Activated CD8-positive, alpha-beta memory T cell treated with anti-CD3 and anti-CD28 coated beads, Interleukin-2, amount 10 ng/mL, durations not matched to agents 7 days and 5 days (primary cell): Measurements from ENCODE around the gene IL22RA1. TPM values are rescaled to one million over a fixed set of nuclear protein-coding genes. Genes with fewer than 3 reads are reported as not detected.

Source experiments
- ATAC-seq: fragments of 150-1000 bp; cut with Tn5 transposase; one replicate; pipeline ENCODE4 v1.10.0; 2021; ENCODE audit warnings: moderate library complexity
- CTCF ChIA-PET: fragments of 350-600 bp; sonication (Branson Sonifier 250); formaldehyde crosslinking; loops from one replicate; lab custom pipeline; 2021; ENCODE audit warnings: antibody characterized with exemption; lab: Charles Lee
- DNase-seq: peaks from one replicate; pipeline ENCODE4 v3.0.0-alpha.2; 2020
- H3K27ac Mint-ChIP-seq: one replicate; pipeline ENCODE4 v1.8.0; 2021; ENCODE audit warnings: mild to moderate bottlenecking, mixed read lengths
- H3K27me3 Mint-ChIP-seq: one replicate; pipeline ENCODE4 v1.8.0; 2021; ENCODE audit warnings: mixed read lengths
- H3K36me3 Mint-ChIP-seq: one replicate; pipeline ENCODE4 v1.8.0; 2021; ENCODE audit warnings: mild to moderate bottlenecking, mixed read lengths
- H3K4me1 Mint-ChIP-seq: one replicate; pipeline ENCODE4 v1.8.0; 2021; ENCODE audit warnings: mixed read lengths
- H3K4me3 Mint-ChIP-seq: one replicate; pipeline ENCODE4 v1.8.0; 2021; ENCODE audit warnings: mild to moderate bottlenecking, moderate library complexity, mixed read lengths
- H3K9me3 Mint-ChIP-seq: one replicate; pipeline ENCODE4 v1.8.0; 2022; ENCODE audit warnings: low read depth, mixed read lengths
- total RNA-seq, 2 experiments: library from RNA; stranded (reverse); gene quantifications; one replicate each; pipeline ENCODE4 v1.2.3, GENCODE V29; 2021

The IL22RA1 gene
- total RNA-seq, 2 experiments from 2014 or later, result 0.15 TPM; not detected in 1

GRCh38 chr1:24077278-24077978 is 65.5 kb downstream of the IL22RA1 start:
- Mint-ChIP-seq H3K9me3 (no peaks in the 10 kb centered on the region), H3K27ac (no peak overlapping the region), H3K4me1 (no peaks in the 10 kb centered on the region)

GRCh38 chr1:24075946-24076345 is 67.0 kb downstream of the IL22RA1 start:
- H3K27me3 Mint-ChIP-seq, result peaks cover 6% of the 10 kb centered on the region
- no peak overlapping the region for H3K4me3 Mint-ChIP-seq
- H3K9me3 Mint-ChIP-seq, result no peaks in the 10 kb centered on the region
- DNase-seq (no peak), ATAC-seq (no peak)
- CTCF ChIA-PET, result no interaction called here
- H3K36me3 Mint-ChIP-seq, result no peaks in the 10 kb centered on the region
- no peak overlapping the region for H3K27ac Mint-ChIP-seq
- peaks cover 1% of the 10 kb centered on the region for H3K4me1 Mint-ChIP-seq

More at GRCh38 chr1:24077278-24077978, 65.5 kb downstream of the IL22RA1 start:
- H3K4me3 Mint-ChIP-seq, result no peak overlapping the region
- no peaks in the 10 kb centered on the region for H3K36me3 Mint-ChIP-seq
- peaks cover 3% of the 10 kb centered on the region for H3K27me3 Mint-ChIP-seq
- DNase-seq (no peak), ATAC-seq (no peak)
- CTCF ChIA-PET, result no interaction called here

DNA sequence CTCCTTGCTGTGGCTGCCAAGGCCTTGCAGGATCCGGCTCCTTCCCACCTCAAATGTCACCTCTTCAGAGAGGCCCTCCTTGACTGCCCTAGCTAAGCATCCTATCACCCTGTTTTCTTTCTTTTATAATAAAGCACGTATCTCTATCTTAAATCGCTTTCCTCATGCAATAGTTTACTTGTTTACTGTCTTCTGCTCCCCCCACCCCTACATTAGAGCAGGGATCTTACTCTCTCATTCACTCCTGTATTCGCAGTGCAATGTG is 67.4 kb downstream of the IL22RA1 start:
- no peak for ATAC-seq
- CTCF ChIA-PET, result no interaction called here
- no peak for DNase-seq
- Mint-ChIP-seq H3K4me3 (no peak overlapping the region), H3K27me3 (peaks cover 10% of the 10 kb centered on the region), H3K27ac (no peak overlapping the region), H3K36me3 (no peaks in the 10 kb centered on the region), H3K4me1 (peaks cover 4% of the 10 kb centered on the region), H3K9me3 (no peaks in the 10 kb centered on the region)

DNA sequence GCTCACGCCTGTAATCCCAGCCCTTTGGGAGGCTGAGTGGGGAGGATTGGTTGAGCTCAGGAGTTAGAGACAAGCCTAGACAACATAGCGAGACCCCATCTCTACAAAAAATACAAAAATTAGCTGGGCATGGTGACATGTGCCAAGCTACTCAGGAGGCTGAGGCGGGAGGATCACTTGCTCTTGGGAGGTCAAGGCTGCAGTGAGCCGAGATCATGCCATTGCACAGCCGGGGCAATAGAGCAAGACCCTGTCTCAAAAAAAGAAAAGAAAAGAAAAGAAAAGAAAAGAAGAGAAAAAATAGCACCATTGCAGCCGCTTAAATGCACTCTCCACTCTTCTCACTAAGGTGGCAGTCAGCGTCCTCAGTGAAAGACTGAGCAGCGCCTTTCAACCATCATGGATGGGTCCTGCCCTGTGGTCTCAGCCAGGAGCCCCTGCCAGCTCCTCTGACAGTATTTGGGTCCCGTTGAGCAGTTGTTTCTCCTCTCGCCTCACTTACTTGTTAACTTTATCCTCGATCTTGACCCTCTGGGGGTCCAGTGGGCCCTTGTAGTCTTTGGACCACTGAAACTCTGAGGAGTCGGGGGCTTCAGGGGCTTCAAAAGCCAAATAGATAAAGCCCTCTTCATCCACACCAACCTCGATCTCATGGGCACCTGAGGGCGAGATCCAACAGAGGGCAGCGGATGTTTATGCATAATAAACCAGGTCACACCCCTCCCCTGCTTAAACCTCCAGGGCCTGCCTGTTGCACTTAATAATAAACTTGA is 67.9 kb downstream of the IL22RA1 start:
- no peaks in the 10 kb centered on the region for H3K9me3 Mint-ChIP-seq
- DNase-seq, result no peak
- no peak for ATAC-seq
- H3K36me3 Mint-ChIP-seq, result no peaks in the 10 kb centered on the region
- CTCF ChIA-PET, result no interaction called here
- no peak overlapping the region for H3K27ac Mint-ChIP-seq
- peaks cover 10% of the 10 kb centered on the region for H3K27me3 Mint-ChIP-seq
- H3K4me3 Mint-ChIP-seq, result no peak overlapping the region
- H3K4me1 Mint-ChIP-seq, result peaks cover 4% of the 10 kb centered on the region

DNA sequence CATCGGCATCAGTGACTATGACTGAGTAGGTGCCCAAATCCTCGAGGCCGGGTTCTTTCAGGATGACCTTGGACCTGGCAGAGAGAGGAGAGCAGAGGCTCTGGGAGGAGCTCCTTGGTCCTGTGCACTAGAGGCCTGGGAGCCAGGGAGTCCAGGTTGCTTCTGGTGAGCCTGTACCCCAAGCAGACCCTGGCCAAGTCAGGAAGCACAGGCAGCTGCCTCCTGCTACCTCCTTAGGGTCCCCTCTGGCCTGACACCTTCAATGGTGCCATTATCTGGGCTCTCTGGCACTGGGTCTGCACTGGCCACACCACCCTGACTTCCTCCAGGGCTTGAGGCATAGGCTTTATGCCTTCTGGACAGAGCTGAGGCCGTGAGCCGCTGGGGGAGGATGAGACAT is 68.7 kb downstream of the IL22RA1 start:
- H3K27me3 Mint-ChIP-seq, result peaks cover 10% of the 10 kb centered on the region
- H3K4me3 Mint-ChIP-seq, result no peak overlapping the region
- no peak overlapping the region for H3K27ac Mint-ChIP-seq
- CTCF ChIA-PET, result no interaction called here
- DNase-seq (no peak), ATAC-seq (no peak)
- H3K9me3 Mint-ChIP-seq, result no peaks in the 10 kb centered on the region
- no peaks in the 10 kb centered on the region for H3K36me3 Mint-ChIP-seq
- H3K4me1 Mint-ChIP-seq, result peaks cover 4% of the 10 kb centered on the region

DNA sequence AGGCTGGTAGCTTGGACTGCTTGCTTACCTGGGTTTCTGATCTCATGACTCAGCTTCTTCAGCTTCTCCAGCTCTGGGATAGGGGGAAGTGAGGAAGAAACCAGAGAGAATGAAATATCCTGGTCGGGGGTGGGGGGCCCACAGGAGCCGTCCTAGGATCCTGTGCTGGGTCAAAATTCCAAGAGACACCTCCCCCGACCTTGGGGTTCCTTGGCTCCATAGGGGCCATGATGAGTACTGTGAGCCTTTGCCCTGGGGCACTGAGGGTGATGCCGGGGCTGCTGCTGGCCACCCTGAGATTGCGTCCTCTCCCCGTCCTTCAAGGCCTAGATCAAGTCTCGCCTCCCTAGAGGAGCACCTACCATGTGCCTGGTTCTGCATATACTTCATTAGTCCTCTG is 71.0 kb downstream of the IL22RA1 start:
- ATAC-seq (no peak), DNase-seq (no peak)
- Mint-ChIP-seq H3K9me3 (no peaks in the 10 kb centered on the region), H3K36me3 (no peaks in the 10 kb centered on the region), H3K27ac (no peak overlapping the region), H3K4me1 (peaks cover 4% of the 10 kb centered on the region), H3K4me3 (no peak overlapping the region), H3K27me3 (peaks cover 14% of the 10 kb centered on the region)
- CTCF ChIA-PET, result interaction anchor here (1.2 to 2.2 kb wide), 6 partner anchors 11 to 300 kb away, joined by 3 to 8 read pairs (median 3); partner anchors contain the start of gene MYOM3

- CTCF ChIA-PET, result interaction anchor here (0.7 to 2.2 kb wide), 14 partner anchors 10 to 321 kb away, joined by 3 to 8 read pairs (median 4); partner anchors contain the start of genes LYPLA2 and MYOM3
- Mint-ChIP-seq H3K4me3 (no peak overlapping the region), H3K36me3 (no peaks in the 10 kb centered on the region), H3K9me3 (no peaks in the 10 kb centered on the region), H3K4me1 (peaks cover 4% of the 10 kb centered on the region), H3K27me3 (peaks cover 14% of the 10 kb centered on the region), H3K27ac (no peak overlapping the region)
- ATAC-seq (peak; percentile 92), DNase-seq (peak; percentile 81)
These were observed 72.0 kb downstream of the IL22RA1 start for GRCh38 chr1:24070821-24071393.

DNA sequence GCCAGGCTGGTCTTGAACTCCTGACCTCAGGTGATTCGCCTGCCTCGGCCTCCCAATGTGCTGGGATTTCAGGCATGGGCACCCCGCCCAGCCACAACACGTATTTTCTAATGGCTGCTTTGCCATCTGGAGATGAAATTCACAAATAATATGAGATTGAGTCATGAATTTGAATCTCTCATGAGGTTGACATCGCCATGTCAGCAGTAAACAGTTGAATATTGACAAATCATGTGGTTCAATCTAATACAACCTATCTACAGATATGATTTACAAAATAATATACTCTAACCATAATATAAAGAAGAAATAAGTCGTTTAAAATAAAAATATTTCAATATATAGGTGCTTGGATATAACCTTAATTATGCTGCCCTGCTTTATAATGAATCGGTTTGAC is 73.1 kb downstream of the IL22RA1 start:
- CTCF ChIA-PET, result interaction anchor here (0.9 to 2.2 kb wide), 7 partner anchors 43 to 322 kb away, joined by 3 to 8 read pairs (median 5); partner anchors contain the start of genes LYPLA2 and MYOM3
- Mint-ChIP-seq H3K9me3 (no peaks in the 10 kb centered on the region), H3K4me1 (peaks cover 4% of the 10 kb centered on the region), H3K4me3 (no peak overlapping the region), H3K36me3 (no peaks in the 10 kb centered on the region), H3K27me3 (peaks cover 14% of the 10 kb centered on the region), H3K27ac (no peak overlapping the region)
- ATAC-seq, result no peak
- no peak for DNase-seq

Other genes starting within 250 kb of the IL22RA1 start
- gene CNR2, start 229.8 kb downstream of the IL22RA1 start, total RNA-seq, result under 1 TPM; 0.14 to 0.47 TPM
- 100 to 1,000 TPM; 139 to 147 TPM for gene PNRC2, start 183.3 kb downstream of the IL22RA1 start, total RNA-seq
- gene SRSF10, start 162.8 kb downstream of the IL22RA1 start, total RNA-seq, result 100 to 1,000 TPM; 221 to 226 TPM
- gene MYOM3, start 31.0 kb downstream of the IL22RA1 start, total RNA-seq, result not detected
- gene IFNLR1, start 44.1 kb upstream of the IL22RA1 start, total RNA-seq, result 1 to 10 TPM; 6.8 to 6.9 TPM
- gene GRHL3, start 176.2 kb upstream of the IL22RA1 start, total RNA-seq, result under 1 TPM in 1 of 2 experiments, not detected in 1; 0.85 TPM